GM18508 (cell line): Measurements from ENCODE around the gene ZPLD1.

Experiments used
- ATAC-seq: cut with Tn5 transposase; IDR thresholded peaks from one replicate; pipeline ENCODE4 v1.9.1; 2021; ENCODE audit warnings: moderate number of reproducible peaks; ENCODE audit not compliant: insufficient read depth, unreplicated experiment

The ZPLD1 gene

DNA sequence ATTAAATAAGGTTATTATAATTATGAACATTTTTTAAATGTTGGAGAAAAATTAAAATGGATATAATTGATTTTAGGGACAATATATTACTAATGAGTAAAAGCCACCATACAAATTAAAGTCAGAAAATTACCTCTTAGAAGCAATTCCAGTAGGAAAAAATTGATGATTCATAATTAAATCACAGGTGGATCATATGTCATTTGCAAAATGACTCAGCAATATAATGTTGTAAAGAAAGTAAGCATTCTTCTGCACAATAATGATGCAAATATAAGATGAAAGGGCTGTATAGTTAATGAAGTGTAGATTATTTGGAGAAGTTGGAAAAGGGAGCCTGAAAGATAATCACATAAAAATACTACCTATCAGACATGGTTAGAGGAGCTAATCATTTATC, 25.8 kb downstream of the ZPLD1 start:
- no peak for ATAC-seq

DNA sequence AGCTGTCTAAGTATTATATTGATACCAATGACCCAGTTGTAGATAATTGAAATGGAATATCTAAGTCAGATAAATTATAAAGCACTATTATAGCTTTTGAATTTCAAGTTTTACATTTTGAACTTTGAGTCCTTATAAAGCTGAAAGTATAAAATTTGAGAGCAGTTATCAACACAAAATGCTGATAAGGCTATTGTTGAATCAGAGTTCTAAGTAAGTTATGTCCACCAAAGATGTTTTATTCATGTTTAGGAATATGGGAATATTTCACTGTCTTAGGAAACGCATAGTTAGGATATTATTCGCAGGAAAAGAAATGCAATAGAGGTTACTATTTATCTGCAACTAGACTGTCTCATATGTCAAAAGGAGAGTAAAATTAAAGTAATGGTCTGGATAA, 29.4 kb downstream of the ZPLD1 start:
- no peak for ATAC-seq

DNA sequence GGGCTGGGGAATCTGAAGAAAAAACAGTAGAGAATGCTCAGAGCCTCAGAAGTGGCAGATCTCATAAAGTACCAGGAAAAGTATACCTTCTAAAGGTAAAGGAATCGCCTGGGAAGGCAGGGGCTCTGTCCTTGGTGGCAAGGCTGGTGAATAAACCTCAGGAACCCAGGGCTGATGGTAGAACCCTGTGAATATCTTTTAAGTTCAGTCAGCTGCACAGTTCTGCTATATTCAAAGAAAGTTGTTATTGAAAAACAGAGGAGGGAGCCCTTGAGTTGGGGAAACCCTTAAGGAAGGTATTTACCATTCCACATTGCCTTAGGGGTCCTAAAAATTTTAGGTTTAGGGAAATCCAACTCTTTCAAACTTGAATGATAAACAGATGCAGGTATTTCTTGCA, 31.2 kb downstream of the ZPLD1 start:
- no peak for ATAC-seq

DNA sequence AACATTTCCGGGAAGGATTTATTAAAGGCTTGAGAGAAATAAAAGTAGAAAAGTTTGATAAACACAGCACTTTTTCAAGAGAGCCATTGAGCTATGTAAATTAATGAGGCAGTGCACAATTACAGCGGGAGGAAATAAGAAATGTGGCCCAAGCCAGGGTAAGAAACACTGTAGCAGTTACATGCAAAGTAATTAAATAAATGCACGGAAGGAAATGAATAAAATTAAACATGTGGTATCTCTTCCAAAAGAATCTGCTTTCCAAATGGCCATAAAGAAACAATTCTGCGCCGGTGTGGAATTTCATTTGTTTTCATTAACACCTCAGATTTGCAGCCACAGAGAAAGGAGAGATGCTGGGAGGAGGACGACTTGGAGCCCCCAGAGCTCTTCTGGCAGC, 35.3 kb downstream of the ZPLD1 start:
- no peak for ATAC-seq

DNA sequence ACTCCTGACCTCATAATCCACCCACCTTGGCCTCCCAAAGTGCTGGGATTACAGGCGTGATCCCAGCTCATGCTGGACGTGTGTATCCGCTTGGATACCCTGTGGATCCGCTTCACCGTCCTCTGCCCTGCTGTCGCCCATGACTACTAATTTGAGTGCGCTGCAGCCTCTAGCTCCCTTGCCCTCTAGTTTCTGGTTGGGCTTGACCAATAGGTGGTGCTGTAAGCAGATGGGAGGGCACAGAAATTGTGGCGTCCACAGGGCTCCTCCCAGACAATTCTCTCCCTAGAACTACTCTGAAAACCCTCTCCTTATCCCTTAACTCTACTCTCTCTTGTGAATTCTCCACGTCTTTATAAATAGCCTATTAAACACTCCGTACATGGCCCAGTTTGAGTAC, 36.2 kb downstream of the ZPLD1 start:
- ATAC-seq, result no peak

DNA sequence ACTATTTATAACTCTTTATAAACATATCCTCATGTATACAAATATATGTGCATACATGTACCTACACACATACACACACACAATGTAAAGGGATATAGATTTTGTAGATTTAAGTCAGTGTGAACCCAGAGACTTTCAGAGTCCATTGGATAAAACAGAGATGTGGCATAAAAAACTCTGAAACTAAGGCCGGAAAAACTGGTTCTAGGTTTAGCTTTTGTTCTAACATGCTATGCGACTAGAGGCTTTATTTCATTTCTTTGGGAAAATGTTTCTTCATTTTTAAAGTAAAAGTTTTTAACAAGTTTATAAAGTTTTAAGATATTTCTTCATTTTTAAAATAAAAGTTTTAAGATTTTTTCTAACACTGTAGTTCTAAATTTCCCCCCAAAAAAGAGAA, 36.7 kb downstream of the ZPLD1 start:
- no peak for ATAC-seq

DNA sequence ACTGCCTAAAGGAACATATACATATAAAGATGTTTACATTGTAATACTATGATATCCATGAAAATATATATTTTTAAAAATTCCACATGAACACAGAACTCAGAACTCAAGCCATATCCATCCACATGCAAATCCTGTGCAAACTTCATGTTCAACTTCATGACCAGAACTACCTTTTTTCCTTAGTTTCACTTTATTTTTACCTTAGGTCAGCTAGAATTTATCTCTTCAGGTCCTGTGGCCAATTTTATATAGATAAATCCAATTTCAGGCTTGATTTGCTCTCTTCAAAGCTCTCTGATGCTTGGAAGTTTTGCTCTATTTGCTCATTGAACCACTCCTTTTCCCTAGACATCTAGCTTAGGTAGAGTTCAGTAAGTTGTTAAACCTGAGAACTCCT, 38.8 kb downstream of the ZPLD1 start:
- ATAC-seq, result no peak

DNA sequence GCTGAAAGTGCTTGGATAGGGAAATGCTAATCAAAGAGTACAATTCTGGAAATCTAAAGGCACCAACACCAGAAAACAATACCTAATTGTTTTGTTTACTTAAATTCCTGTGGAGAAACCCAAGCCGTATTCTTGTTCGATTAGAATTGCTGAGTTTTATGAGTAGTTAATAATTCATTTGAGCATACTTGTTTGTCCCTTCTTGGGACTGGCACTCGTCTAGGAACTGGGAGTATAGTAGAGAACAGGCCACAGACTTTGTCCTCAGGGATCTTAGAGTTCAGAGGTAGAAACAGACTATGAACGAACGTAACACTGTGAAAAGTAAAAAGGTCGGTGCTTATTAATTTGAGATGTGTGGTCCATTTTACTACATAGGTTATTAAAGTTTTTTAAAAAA, 39.4 kb downstream of the ZPLD1 start:
- no peak for ATAC-seq

DNA sequence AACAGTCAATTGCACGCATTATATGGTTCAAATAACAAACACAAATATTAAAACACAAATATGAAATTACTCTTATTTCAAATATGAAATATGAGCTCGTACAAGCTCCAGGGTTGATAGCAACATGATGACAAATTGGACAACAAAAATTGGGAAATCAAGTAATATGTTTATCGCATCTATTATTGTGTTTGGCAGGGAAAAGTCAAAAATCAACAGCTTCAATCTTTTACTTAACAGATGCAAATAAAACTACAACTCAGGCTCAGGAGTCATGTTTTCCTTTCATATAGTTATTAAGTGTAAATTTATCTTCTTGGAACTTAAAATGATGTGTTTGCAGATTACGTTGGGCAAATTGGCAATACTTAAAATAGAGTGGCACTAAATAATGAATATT, 41.4 kb downstream of the ZPLD1 start:
- ATAC-seq, result no peak

DNA sequence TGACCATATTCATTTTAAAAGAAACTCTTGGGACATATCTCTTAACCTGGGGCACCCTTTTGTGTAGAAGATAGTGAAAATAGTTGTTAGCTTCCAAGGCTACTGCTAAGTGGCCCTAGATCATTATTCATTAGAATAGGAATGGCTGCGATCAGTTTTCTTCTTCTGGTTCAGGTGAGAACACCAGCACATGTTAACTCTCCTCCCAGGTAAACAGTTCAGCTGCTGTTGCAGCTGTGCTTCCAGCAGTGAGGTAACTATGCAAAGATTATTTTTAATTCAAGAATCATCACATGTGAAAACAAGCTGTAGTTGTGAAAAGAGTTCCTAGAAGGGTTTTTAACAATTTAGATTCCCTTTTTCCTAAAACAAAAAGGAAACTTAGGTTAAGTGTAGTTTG, 43.3 kb downstream of the ZPLD1 start:
- ATAC-seq, result no peak

DNA sequence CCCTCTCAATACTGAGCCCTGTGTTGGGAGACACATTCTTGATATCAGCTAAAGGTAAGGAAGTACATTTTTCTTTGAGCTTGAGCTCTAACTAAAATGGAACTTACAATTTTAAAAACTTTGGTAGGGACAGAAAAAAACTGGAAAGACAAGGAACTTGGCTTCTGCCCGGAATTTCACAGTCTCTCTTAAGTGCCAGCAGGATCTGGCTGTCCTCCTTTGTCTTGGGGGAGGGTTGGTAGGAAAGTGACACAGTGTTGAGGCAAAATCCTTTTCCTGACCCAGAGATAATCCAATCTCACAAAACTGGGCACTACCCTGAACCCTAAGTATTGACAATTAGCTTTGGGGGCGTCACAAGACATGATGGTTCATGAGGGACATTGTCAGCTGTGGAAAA, 45.3 kb downstream of the ZPLD1 start:
- no peak for ATAC-seq

DNA sequence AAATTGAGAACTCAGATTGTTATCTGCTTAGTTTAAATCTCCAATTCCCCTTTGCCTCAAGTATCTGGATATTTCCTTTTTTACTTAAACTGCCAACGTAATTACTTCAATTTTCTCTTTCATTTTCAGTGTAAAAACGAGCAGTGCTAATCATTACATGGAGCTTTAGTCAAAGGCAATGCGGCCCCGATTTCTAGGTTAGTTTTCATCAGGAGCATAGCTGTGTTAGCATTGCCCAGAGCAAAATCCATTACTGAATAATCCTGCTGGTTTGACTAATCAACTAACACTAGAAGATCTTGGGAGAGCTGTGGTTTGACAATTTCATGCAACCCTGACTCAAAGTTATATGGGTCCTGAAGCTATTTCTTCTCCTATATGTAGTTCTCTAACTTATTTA, 46.2 kb downstream of the ZPLD1 start:
- no peak for ATAC-seq

DNA sequence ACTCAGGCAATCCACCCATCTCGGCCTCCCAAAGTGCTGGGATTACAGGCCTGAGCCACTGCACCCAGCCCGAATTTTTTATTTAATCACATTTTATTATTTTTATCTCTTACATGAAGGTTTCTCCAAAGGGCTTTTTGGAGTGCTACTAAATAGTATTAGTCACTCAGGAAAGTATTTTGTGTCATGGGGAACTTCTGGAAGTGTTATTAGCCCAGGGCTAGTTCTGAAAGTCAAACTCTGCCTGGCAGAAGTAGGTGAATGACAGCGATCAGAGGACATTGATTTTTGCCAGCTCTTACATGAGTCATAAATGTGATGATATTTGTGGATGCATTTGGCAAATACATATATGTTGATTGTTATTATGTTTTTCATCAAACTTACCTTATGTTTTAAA, 48.7 kb downstream of the ZPLD1 start:
- no peak for ATAC-seq

DNA sequence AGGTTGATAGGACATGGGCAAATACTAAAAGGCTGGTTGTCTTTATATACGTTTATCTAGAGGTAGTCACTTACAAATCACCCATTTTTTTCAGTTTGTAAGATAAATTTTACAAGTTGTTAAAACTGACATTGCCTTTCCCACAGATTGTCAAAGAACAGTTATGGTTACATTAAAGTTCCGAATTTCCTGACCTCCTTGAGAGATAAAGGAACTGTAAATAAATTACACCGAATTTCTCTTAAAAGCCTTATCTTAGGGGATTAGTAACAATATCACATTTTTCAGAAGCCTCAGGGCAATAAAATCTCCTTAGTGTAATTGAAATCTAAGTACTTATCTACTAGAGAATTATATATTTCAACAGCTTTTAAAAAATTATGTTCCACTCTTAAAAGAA, 49.5 kb downstream of the ZPLD1 start:
- ATAC-seq, result no peak

DNA sequence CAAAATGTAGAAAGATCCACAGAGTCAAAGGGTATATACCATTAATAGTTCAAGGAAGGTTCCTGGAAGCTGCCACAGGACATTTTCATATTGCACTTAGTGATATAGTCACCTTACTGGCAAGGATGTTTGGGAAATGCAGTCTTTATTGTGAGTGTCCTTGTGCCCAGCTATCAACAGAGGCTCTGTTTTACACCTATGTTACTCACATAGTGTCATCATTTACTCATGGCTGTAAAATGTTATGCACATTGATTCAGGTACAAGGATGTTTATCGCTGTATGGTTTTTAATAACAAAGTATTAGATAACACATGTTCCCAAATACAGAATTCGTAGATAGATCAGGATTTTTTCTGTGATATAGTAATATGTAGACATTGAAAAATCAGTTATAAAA, 50.9 kb downstream of the ZPLD1 start:
- no peak for ATAC-seq

DNA sequence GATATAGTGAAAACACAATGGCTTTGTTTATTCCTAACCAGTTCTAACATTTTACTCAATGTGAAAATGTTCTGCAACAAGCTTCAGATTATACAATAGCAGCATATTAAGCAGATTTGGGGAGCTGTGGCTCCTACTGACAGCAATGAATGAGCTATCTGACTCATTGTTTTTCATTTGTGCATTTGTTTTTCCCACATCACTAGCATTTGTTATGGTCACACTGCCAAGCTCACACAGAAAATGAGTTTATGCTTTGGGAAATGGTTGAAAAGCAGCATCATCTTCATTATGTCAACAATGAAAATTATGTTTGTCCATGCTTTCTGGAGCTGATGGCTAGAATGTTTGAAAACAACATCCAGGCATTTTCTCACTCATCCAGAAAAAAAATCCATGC, 53.5 kb downstream of the ZPLD1 start:
- no peak for ATAC-seq

DNA sequence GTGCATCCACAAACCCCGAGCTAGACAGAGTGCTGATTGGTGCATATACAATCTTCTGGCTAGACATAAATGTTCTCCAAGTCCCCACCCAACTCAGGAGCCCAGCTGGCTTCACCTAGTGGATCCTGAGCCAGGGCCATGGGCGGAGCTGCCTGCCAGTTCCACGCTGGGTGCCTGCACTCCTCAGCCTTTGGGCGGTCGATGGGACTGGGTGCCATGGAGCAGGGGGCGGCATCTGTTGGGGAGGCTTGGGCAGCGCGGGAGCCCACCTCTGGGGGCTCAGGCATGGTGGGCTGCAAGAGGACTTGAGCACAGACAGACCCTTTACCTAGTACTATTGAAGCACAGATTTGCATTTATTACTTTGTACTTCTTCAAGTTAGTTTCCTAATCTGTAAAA, 57.5 kb downstream of the ZPLD1 start:
- no peak for ATAC-seq

DNA sequence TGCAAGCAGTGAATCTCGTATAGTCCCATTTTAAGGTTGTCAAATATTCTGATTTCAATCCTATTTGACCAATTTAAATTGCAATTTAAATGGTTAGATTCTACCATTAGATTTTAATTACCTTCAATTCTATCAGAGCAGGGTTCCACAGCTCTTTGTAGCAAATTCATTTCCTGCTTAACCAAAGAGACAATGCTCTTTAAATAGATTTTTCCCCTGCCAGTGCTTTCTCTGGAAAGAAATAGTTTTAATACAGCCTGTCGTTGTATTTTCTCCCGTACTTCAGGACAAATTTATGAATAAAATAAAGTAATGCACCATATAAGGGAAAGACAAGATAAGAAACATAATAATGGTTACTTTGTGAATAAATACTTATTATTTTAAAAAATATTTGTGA, 62.8 kb downstream of the ZPLD1 start:
- no peak for ATAC-seq

DNA sequence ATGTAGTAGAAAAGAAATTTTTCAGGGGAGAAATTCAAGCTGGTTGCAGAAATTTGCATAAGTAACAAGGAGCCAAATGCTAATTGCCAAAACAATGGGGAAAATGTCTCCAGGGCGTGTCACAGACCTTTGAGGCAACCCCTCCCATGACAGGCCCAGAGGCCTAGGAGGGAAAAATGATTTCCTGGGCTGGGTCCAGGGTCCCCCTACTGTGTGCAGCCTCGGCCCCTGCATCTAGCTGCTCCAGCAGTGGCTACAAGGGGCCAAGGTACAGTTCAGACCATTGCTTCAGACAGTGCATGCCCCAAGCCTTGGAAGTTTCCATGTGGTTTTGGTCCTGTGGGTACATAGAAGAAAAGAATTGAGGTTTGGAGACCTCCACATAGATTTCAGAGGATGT, 70.7 kb downstream of the ZPLD1 start:
- no peak for ATAC-seq

DNA sequence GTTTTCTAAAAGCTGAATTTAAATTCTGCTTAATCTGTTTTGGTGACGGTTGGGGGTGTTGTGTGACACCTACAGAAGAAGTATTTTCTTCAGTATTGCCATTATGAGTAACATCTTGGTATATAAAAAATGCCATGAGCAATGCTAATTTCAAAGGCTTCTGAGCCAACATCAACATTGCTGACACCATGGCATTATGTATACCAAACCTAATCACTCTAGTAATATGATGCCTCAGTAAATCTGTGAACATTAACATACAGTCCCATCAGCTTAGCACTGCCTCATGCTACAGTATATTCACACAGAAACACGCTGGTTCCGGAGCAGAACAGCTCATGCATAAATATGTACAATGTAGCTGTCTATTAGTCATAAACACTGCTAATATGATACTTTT, 75.8 kb downstream of the ZPLD1 start:
- no peak for ATAC-seq

DNA sequence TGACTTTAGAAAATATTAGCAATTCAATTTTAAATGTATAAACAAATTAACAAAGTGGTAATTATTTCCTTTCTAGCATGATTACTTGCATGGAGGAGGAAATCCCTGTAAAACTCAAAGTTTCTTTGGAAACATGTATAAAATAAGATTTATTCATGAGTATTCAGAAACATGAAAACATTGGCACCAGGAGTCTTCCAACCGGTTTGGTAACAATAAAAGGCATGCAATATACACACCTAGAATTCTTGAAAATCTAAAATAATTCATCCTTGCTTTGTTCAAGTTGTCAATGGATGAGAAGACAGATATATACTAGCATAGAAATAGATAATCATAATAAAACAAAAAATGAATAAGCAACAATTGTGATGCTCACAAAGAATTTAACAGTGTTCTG, 76.4 kb downstream of the ZPLD1 start:
- ATAC-seq, result no peak

DNA sequence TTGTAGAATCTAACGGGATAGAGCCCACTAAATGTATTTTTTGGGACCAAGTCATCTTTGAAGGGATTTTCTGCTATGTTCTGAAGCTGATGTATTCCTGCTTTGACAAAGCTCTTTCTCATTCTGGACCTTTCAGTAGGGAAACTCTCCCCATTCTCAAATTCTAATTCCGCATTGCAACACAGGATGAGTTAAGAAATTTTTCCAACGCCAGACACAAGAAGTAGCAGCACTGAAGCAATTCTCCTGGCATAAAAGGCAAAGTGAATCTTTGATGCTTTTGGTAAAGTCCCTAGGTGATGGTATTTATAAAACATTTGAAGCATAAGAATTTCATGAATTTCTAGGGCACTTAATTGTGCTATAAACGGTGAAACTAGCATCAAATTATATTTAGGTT, 76.8 kb downstream of the ZPLD1 start:
- ATAC-seq, result no peak

DNA sequence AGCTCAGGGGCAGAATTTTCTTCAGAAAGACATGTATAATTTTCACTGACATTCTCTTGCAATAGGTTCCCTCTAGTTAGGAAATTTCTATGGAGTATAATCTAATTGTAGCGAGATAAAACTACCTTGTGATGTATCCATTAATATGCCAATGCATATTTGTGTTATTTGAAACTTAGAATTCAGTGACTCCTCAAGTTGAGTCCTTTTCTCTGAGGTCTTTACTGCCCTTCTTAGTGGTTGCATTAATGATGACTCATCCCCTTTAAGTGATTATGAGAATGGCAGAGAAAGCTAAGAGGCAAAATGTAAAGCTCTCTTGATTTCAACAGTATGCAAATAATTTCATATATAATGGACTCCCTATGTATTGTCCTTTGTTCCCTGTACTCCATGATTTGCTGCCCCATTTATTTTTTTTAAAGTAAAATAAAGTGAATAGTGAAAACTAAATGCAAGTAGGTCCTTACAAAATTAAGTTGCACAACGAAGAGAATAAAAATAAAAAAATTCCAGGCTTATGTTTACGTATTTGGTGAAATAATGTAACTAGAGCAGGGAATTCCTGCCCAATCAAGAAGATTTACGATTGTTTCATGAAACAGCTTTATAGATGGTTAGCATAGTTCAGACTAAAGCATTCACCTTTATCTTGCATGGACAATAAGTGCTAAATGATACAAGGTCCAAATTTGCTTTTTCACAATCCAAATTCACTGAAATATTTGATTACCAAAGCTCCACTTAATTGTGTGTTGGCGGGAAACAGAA, 78.1 kb downstream of the ZPLD1 start:
- ATAC-seq, result no peak
